Mesenteric fat pad (tissue), 1 donor: ENCODE data around the gene FAM53B. TPM values are rescaled to one million over a fixed set of nuclear protein-coding genes. Genes with fewer than 3 reads are reported as not detected.
A peak's percentile ranks its signal among the peaks of the same experiment; 100 is the strongest.

ENCODE experiments used
- DNase-seq: peaks from one replicate; pipeline ENCODE4 v3.0.0-alpha.2; 2020; ENCODE audit warnings: low spot score
- total RNA-seq: library from RNA; stranded (reverse); fragmentation: NEBNext Ultra II Directional; extraction: Animal tissue kit (Norgen Biotek cat#: 25700); gene quantifications from one replicate; pipeline ENCODE4 v1.2.1, GENCODE V29; 2021
- donor health status: DM: yes; HTN: yes; CAD: no.

FAM53B gene
- total RNA-seq, 1 donor from 2014 or later: 35.0 TPM

DNA sequence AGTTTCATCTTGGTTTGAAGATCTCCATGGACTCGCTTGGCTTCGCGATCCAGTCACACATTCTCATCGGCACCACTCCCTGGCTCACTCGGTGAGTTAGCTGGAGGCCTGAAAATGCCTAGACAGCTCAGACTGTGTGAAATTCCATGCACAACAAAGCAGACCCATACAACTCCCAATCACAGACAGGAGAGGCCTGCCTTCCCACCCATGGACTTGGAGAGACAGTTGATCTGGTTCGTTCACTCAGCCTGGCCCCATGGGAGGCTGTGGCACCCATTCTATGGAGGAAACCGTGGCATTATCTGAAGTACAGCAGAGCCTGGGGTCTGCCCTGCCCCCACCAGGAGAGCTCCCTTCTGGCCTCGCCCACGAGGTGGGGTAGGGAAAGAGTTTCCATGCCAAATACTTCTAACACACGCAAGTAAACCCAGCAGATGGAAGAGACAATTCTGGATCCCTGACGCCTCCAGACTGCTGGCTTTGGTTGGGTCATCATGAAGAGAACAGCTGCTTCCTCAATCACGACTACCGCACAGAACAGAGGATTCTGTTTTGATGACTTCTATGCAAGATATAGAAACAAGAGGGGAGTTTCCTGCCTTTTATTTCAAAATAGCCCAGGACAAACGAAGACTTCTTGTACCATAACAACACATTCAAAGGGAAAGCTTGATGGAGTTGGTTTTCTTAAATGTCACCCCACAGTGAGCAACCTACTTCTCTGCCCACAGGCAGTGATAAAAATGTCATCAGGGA lies 15.9 kb downstream of the FAM53B start:
- peak; percentile 69 for DNase-seq

DNA sequence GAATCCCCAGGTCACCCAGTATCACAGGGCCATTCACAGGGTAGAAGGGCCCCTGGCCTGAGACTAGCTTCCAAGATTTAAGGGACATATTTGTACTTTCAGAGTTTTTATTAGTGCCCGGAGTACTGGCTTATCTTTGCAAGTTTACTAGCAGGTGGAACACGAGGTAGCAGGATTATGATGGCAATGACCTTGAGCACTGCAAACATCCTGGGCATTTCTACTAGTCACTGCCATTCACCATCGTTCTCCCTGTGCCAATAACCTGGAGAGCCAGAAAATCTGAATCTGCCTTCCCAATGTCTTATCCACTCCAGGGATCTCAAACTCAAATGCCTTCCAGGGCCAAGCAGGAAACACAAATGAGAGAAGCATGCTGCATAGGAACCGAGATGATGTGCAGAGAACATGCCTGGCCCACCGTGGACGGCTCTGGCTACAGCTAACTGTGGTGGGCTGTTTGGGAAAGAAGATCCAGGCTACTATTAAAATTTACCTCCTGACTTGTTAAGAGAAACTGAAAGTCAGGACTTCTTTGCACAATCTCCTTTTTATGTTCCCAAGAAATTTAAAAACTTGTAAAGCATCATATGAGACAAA lies 16.7 kb downstream of the FAM53B start:
- peak; percentile 47 for DNase-seq

DNA sequence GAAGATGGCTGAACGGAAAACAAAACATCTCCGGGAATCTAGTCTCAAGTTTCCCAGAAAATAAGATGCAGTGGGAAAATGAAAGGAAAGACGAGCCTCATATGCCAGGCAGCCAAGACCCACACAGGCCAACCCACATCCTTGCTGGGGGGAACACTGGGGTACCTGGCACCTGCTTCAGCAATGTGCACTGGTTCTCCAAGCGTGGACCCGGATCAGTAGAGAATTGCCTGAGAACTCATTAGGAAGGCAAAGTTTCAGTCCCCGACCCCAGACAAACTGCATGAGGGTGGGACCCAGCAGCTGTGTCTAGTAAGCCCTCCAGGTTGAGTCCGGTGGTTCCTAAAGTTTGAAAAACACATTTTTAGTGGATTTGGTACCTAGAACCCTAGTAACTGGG lies 18.4 kb downstream of the FAM53B start:
- peak; percentile 18 for DNase-seq

DNA sequence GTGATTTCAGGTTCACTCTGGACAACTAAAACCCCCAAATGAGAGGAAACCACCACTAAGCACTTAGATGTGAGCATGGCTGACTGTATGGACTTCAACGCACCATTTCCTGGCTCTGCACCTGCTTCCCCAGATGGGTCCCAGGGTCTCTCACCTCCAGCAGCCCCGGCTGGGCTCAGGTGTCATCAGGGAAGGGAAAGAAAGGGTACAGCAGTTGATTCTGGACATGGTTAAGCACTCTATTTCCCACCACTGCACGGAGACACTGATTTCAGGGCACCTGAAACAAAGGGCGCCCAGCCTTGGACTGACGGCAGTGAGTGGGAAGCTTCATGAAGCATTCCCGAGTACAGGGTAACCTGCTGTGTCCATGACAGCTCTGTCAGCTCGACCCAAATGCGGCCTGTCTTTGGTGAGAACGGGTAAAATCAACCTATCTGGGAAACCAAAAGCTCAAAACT lies 19.0 kb downstream of the FAM53B start:
- peak; percentile 62 for DNase-seq

DNA sequence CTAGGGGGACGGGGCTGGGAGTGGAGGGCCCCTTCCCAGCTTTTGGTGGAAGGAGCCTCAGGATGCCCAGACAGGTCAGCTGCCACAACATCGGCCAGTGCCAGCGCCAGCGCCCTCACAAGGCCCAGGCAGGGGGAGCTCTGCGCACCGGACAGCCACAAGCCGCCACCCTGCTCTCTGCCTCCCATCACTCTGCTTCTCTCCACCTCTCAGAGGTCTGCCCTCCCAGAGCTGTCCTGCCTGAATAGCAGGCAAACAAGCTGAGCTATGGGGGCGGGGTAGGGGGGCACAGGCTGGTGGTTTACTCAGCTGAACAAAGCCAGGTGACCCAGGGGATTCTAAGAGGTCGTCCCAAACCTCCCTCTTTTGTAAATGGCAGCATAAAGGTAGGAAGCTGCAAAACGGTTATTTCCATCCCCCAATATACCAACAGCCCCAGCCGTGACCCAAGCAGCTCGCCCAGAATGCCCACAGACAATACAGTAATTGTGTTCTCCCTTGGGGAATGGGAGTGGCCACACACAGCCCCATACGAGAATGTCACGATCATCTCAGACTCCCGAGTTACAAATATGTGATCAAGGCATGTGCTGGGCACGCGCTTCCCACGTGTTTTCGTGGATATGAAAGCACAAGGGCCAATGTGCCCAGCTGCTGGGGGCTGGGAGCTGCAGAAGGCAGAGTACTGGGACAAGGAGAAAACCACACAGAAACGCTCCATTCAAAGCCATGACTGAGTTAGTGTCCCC lies 19.7 kb downstream of the FAM53B start:
- peak; percentile 57 for DNase-seq

DNA sequence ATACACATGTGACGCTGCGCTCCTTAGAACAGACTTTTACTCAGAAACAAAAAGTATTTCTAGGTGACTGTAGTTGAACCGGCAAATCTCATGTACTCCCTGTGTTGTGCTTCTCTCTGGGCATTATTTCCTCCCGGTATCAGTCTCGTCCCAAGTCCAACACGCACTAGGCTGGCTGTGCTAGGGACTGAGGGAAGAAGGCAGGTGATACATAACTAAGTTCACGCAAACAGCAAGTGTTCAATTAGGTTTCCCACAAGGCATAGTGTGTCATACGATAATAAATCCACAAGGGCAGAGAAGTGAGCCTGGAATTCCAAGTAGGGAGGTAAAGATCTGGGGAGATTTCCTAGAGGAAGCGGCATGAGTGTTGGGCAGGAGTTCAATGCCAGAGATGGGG lies 20.4 kb downstream of the FAM53B start:
- DNase-seq: no peak

DNA sequence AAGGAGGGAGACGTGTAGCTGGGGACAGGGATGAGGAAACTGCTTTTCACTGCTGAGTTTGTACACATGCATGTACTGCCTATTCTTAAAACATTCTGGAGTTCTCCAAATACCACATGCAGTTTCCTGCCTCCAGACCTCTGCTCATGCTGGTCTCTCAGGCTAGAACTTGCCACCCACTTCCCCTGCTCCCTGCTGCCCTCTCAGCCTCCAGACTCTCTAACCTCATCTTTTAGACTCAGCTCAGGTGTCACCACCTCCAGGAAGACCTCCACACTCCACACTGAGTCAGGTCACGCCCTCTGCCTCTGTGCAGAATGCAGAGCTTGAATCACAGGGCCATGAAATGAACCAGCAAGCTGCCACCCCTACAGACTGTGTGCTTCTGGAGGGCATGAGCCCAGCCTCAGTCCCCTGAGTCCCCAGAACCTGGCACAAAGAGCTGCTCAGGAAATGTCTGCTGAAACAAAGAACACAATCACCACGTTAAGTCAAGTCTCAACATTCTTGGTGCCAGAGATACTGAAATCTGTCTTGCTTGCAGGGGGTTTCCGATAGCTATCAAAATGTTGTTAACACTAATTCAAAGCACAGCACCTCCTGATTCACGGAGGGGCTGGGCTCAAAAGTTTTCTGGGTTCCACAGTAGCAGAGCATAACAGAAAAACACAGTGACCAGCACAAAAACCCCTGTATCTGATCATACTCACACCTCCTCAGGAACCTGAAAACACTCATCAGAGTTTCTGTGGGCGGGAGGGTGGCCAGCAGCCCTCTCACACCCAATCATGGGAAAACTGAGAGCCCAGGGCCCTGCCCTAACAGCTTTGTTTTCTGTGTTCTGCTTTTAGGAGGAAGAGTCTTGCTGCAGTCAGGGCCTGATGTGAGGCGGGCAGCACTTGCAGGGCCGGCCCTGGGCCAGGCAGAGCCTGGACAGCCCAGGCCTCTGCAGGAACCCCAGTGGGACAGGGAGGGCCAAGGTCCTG lies 21.1 kb downstream of the FAM53B start:
- no peak for DNase-seq

DNA sequence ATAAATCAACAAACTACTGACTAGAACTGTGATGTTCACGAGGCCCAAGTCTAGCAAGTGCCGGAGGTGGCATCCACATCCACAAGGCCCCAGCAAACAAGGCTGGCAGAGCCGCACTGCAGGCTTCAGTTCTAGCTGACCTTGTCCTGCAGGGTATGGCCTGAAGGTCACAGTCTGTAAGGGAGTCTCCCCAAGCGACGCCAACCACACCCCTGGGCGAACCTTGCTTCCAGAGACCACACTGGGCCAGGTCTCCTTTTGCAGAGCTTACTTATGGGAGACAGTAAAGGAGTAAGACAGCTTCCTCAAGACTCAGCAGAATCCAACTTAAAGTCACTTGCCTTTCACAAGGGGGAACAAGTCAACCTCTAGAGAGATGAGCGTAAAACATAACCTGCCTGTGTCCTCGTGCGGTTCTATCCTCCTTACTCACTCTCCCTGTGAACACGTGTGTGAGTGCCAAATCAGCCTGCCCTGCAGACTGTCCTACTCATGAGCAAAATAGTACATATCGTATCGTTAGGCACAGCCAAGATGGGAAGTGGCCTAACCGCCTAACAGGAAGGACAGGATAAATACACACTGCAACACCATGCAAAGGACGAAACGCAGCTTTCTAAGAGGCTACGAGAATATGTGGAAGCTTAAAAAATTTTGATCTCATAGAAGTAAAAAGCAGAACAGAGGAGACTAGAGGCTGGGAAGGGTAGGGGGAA lies 22.7 kb downstream of the FAM53B start:
- no peak for DNase-seq

DNA sequence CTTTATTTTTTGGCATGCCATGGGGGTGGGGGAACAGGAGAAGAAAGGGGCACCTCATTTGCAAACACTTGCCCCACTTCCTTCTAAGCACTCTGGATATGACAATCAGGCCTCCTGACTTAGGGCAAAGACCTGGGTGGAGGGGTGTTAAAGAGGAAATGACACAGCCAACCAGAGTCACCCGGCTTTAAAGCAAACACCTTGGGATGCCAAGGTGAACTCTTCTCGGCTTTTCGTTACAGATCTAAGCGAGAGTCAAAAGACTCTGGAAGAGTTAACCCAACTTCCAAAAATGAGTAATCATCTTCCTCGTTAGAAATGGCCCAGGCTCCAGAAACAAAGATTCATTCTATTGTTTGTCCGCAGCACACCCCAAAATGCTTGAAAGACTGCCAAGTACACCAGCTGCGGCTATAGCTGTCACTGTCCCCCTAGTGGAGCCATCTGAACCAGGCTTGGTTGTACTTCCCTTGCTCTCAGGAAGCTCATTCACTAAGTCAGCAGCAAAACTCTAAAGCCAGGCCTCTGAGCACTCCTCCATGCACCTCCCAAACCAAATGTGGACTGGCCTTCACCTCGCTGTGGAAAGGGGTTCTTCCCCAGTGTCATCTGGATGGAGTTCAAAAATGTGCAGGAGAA lies 24.8 kb downstream of the FAM53B start:
- DNase-seq: no peak

DNA sequence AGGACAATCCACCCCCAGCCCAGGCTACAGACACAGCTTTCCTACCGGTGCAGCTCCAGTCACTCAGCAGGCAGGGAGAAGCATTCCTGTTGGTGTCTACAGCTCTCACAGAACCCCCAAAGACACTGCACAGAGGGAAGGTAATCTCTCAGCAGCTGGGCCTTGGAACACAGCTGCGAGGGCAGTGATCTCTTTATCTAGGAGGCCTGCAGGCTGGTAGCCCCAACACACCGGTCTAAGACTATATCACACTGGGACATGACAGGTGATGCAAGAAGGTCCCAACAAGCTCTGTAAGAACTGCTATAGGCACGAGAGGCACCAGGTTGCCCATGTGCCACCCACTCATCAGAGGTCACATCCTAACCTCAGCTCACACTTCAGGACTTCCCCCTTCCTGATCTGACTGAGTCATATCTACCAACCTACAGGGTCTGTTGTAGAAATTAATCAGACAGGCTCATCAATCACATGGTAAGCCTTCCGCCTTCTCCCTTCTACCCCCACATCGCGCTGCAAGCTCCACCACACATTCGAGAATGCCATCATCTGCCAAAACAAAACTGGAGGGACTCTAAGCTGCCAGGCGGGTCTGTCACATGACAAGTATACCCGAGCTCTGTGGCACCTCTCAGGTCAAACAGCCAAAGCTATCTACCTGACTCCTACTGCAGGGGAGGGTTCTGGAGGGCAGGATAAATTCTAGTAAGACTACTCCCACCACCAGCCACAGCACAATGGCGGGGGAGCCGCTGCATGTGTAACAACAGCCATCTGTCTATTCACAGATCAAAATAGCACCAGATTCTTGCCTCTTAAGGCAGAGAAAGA lies 26.1 kb downstream of the FAM53B start:
- DNase-seq: no peak

DNA sequence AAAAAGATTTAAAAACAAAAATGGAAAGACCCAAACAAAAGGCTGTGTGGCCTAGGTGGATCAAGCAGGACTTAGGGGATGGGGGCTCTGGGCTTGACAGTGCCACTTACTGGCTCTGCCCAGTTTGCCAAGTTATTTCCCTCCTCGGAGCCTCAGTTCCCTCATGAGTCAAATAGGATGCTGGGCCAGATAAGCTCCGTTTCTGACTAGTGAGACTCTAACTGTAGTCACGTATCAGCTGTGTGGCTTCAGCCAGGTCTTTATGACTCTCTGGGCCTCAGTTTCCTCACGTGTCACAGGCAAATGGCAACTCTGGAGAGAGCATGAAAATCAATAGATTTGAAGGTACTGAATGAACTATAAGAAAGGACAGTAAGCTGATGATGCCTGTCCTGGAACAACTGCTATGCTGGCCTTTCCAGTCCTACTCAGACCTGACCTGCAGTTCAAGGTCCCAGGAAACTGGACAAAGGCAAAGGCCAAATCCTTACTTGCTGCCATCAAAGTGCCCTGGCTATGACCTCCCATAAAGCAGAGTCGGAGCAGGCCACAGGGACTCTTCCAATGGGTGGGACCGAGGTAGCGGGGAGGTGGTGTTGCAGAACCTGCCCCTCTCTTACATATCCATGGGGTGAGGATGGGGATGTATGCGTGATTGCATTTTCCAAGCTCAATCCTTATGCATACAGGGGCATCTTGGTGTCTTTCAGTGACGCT lies 27.0 kb downstream of the FAM53B start:
- no peak for DNase-seq

DNA sequence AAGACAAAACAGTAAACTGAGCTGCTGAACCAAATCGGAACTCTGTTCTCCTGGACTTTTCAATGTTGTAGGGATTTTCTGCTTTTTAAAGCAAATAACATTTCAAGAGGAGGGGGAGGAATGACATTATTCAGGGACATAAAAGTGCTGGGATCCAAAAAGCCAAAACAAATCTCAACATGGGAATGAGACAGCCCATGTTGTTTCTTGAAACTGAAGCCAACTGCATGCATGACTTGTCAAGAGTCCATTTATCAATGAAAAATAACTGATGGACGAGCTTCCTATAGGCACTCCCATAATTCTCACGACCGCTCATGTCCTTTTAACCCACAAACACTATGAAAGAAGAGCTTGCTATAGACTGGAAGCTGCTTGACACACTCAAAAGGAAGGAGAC lies 27.8 kb downstream of the FAM53B start:
- DNase-seq: no peak

DNA sequence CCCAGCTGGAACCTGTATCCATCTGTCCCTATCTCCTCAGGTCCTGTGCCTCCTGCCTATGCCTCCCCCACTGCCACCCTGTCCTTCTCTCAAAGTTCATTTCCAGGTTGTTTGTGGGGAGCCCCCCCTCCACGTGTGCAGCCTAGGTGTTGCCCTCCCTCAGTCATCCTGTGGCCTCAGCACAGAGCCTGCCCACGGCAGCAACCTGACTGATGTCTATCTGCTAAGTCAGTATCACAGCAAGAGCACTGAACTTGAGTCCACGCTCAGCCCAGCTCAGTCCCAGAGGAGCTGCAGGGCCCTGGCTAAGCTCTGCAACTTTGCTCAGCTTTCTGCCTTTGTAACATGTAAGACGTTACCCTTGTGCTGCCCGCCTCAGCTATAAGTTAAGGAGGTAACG lies 28.7 kb downstream of the FAM53B start:
- no peak for DNase-seq

DNA sequence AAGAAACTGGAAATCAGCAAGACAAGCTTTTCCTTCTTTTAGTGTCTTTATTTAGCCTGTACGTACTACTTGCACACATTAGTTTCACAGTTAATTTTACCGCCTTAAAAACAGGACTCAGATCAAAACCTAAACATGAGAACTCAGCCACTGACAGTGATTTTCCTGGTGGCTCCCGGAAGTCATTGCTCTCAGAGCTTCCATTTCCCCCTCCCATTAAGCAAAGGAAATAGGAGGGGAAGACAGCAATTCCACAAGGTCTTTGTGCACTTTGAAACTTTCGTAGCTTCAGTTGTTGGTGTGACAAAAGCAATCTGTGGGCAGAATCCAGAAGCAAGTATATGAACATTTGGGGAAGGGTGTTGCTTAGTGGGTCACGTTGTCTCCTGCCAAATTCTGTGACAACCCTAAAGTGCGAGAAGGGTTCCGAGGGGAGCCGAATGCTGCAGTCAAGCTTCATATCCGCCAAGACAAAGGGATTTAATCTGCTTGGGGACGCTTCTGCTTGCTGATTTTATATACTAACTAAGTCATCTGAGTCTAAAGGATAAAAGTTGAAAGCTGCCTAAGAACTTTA lies 30.4 kb downstream of the FAM53B start:
- DNase-seq: no peak

DNA sequence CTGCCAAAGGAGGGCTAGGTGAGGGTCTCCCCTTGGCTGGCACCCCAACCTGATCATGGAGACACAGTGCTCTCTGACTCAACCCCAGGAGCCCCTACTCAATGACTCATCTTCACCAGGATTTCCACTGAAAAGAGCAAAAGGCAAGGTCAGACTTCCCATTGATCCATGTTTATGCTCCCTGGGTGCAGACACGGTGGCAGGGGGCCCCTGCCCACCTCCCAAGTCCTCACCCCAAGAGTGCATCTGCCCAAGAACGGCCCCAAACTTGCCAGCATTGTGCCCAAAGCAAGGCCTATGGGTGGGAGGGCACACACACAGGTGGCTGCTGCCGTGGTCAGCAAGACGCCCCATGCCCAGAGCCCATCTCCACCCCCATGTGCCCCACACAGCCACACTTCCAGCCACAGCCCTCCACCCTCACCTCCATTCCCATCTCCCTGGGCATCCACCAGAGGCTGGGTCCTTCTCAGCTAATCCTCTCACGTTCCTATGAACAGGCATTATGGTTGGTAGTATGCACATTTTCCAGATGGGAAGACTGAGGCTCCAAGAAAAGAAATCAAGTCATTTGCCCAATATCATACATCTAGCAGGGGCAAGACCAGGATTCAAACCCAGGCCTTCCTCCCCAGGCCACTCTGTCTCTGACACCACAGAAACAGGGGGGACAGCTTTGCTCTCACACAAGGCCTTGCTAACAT lies 31.3 kb downstream of the FAM53B start:
- no peak for DNase-seq

DNA sequence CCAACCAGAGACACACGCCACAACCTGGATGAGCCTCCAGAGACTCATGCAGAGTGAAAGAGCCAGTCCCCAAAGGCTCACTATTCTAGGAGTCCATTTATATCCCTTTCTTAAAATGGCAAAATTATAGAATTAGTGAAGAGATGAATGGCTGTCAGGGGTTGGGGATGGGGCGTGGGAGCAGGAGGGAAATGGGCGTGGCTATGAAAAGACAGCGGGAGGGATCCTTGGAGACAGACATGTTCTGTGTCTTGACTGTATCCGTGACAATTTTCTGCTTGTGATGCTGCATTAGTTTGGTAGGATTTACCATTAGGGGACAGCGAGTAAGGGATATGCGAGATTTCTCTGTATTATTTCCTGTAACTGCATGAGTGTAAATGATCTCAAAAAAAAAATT lies 33.0 kb downstream of the FAM53B start:
- no peak for DNase-seq

DNA sequence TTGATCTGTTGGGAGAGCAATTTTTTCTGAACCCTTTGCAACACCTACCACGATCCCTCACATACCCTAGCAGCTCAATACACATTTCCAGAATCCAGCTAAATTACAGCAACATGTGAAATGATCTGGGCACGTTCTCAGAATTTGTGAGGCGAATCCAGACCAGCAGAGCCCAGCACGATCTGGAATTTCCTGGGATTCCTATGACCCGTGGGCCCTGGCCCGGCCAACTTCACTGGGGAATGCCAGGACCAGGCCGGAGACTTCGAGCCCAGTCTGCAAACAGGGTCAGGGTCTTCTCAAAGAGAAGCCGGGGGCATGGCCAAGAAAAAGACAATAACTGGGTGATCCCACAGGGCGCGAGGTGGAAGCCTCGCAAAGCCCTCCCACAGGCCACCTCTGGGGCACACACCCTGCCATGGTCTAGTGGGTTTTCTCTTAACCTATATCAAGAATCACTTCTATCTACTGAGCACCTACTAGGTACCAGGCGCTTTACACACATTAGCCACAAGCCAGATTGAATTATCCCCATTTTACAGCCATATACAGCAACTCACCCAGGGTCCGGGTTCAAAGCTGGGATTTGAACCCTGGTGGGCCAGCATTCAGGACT lies 33.8 kb downstream of the FAM53B start:
- DNase-seq: no peak
